ENCODE results near the gene C18orf32.

DNA sequence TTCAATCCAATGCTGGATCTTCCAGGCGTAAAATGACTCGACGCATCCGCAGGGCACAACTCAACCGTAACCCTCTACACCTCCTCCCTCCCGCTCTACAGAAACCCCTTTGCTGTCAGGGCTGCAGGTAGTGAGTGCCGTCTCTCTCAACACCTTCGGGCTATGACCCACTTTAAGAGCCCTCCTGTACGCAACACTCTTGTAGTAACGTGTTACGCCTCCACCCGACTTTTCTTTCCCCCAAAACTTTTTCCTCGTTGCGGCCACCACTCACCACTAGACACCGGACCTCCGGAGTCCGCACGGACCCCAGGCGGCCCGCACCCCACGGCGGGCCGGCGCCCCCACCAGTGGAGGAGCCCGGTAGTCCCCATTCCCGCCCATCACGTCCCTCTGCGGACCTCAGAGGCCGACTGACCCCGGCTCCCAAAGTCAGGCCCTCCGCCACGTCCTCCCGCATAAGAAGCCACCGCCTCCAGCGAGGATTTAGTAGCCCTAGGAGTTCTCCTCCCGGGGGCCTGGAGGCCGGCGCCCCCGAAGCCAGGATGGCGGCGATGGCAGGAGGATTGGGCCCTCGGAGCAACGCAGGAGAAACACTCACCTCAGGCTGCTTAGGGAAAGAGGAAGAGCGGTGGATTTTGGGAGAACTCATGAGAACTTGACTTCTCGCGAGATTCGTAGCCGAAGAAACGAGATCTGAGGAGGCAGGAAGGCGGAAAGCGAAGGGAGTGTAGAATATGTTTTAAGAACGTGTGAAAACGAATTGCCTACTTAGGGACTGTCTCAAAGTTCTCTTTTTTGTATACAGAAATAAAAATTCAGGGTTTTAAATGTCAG is 5.0 kb upstream of the C18orf32 start, which contains the start of gene RPL17:
- TF ChIP-seq CTCF (IDR thresholded peaks at IDR 0.05; ENCODE audit: low read depth, low read length) (no peak), EZH2phosphoT487 (IDR thresholded peaks at IDR 0.05; ENCODE audit: low read depth) (no peak)
